DND-41 (cell line): ENCODE results near the gene MYEF2.

ENCODE experiments used
- EZH2 ChIP-seq: IDR thresholded peaks from 3 replicates; pipeline ENCODE4 v1.6.1; 2012; ENCODE audit warnings: borderline replicate concordance, low read depth, mild to moderate bottlenecking, moderate library complexity, low read length, inconsistent platforms; ENCODE audit not compliant: severe bottlenecking
- TF ChIP-seq, protein P1 (sequence below): IDR thresholded peaks from 2 replicates; pipeline ENCODE4 v1.5.1; 2012; ENCODE audit warnings: borderline replicate concordance, low read length, moderate library complexity, mild to moderate bottlenecking; ENCODE audit not compliant: poor library complexity, severe bottlenecking; ENCODE audit errors: extremely low read depth

- TF ChIP-seq, protein P1, sequence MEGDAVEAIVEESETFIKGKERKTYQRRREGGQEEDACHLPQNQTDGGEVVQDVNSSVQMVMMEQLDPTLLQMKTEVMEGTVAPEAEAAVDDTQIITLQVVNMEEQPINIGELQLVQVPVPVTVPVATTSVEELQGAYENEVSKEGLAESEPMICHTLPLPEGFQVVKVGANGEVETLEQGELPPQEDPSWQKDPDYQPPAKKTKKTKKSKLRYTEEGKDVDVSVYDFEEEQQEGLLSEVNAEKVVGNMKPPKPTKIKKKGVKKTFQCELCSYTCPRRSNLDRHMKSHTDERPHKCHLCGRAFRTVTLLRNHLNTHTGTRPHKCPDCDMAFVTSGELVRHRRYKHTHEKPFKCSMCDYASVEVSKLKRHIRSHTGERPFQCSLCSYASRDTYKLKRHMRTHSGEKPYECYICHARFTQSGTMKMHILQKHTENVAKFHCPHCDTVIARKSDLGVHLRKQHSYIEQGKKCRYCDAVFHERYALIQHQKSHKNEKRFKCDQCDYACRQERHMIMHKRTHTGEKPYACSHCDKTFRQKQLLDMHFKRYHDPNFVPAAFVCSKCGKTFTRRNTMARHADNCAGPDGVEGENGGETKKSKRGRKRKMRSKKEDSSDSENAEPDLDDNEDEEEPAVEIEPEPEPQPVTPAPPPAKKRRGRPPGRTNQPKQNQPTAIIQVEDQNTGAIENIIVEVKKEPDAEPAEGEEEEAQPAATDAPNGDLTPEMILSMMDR: no peak
- no peak for TF ChIP-seq EZH2
These were observed 43.8 kb upstream of the MYEF2 start for GRCh38 chr15:48221885-48222284.
